ENCODE results near the gene DLGAP4.
A peak's percentile ranks its signal among the peaks of the same experiment; 100 is the strongest.
"Not testable (repeated sequence)": the region's sequence is repeated elsewhere in the genome, so short reads cannot be mapped to it uniquely, and the experiment has no call there.

Gene DLGAP4

GRCh38 chr20:36548704-36549627, 242.8 kb downstream of the DLGAP4 start:
- Histone ChIP-seq H3K4me1 (ENCODE audit: control insufficient read depth, insufficient read depth, low read length) (peaks cover 6% of the 10 kb centered on the region), H3K36me3 (ENCODE audit: control insufficient read depth, insufficient read depth, low read length) (peaks cover 48% of the 10 kb centered on the region)

GRCh38 chr20:36549628-36549941, 243.4 kb downstream of the DLGAP4 start:
- no peaks in the 10 kb centered on the region for H3K27me3 ChIP-seq (ENCODE audit: control insufficient read depth, insufficient read depth, low read length)
- no peak overlapping the region for H3K4me3 ChIP-seq (ENCODE audit: low read depth, low read length)
- peaks cover under 1% of the 10 kb centered on the region; the same call in 1 of the 2 replicates for H3K4me1 ChIP-seq (ENCODE audit: control insufficient read depth, insufficient read depth, low read length)
- no peak overlapping the region for H3K9ac ChIP-seq (ENCODE audit: low read length)
- H3K27ac ChIP-seq (ENCODE audit: low read depth, low read length): no peak overlapping the region
- H3K9me3 ChIP-seq (ENCODE audit: control insufficient read depth, insufficient read depth, low read depth, low read length): no peaks in the 10 kb centered on the region
- H3K36me3 ChIP-seq (ENCODE audit: control insufficient read depth, insufficient read depth, low read length): peaks cover 44% of the 10 kb centered on the region

More at GRCh38 chr20:36548704-36549627, 242.8 kb downstream of the DLGAP4 start:
- no peak overlapping the region for H3K27ac ChIP-seq (ENCODE audit: low read depth, low read length)
- no peak overlapping the region for H3K9ac ChIP-seq (ENCODE audit: low read length)
- H3K4me3 ChIP-seq (ENCODE audit: low read depth, low read length): no peak overlapping the region
- H3K27me3 ChIP-seq (ENCODE audit: control insufficient read depth, insufficient read depth, low read length): no peaks in the 10 kb centered on the region
- H3K9me3 ChIP-seq (ENCODE audit: control insufficient read depth, insufficient read depth, low read depth, low read length): no peaks in the 10 kb centered on the region

GRCh38 chr20:36549942-36550789, 244.0 kb downstream of the DLGAP4 start:
- no peak overlapping the region for H3K27ac ChIP-seq (ENCODE audit: low read depth, low read length)

GRCh38 chr20:36550790-36551299, 244.7 kb downstream of the DLGAP4 start:
- Histone ChIP-seq H3K9me3 (ENCODE audit: control insufficient read depth, insufficient read depth, low read depth, low read length) (no peaks in the 10 kb centered on the region), H3K4me1 (ENCODE audit: control insufficient read depth, insufficient read depth, low read length) (no peaks in the 10 kb centered on the region), H3K27ac (ENCODE audit: low read depth, low read length) (no peak overlapping the region), H3K9ac (ENCODE audit: low read length) (no peak overlapping the region), H3K27me3 (ENCODE audit: control insufficient read depth, insufficient read depth, low read length) (no peaks in the 10 kb centered on the region), H3K36me3 (ENCODE audit: control insufficient read depth, insufficient read depth, low read length) (peaks cover 38% of the 10 kb centered on the region), H3K4me3 (ENCODE audit: low read depth, low read length) (no peak overlapping the region)

More at GRCh38 chr20:36549942-36550789, 244.0 kb downstream of the DLGAP4 start:
- no peak overlapping the region for H3K4me3 ChIP-seq (ENCODE audit: low read depth, low read length)
- no peaks in the 10 kb centered on the region for H3K27me3 ChIP-seq (ENCODE audit: control insufficient read depth, insufficient read depth, low read length)
- no peaks in the 10 kb centered on the region for H3K9me3 ChIP-seq (ENCODE audit: control insufficient read depth, insufficient read depth, low read depth, low read length)
- peaks cover 39% of the 10 kb centered on the region for H3K36me3 ChIP-seq (ENCODE audit: control insufficient read depth, insufficient read depth, low read length)
- H3K4me1 ChIP-seq (ENCODE audit: control insufficient read depth, insufficient read depth, low read length): no peaks in the 10 kb centered on the region
- no peak overlapping the region for H3K9ac ChIP-seq (ENCODE audit: low read length)

GRCh38 chr20:36555248-36555647, 249.1 kb downstream of the DLGAP4 start:
- no peak overlapping the region for H3K27ac ChIP-seq (ENCODE audit: low read depth, low read length)
- H3K4me1 ChIP-seq (ENCODE audit: control insufficient read depth, insufficient read depth, low read length): no peaks in the 10 kb centered on the region; the same call in 1 of the 2 replicates
- H3K27me3 ChIP-seq (ENCODE audit: control insufficient read depth, insufficient read depth, low read length): no peaks in the 10 kb centered on the region
- no peak overlapping the region for H3K9ac ChIP-seq (ENCODE audit: low read length)
- no peak overlapping the region for H3K4me3 ChIP-seq (ENCODE audit: low read depth, low read length)
- 0 out of 2 replicates have a peak, but pooled peaks cover 4% of the 10 kb centered on the region for H3K36me3 ChIP-seq (ENCODE audit: control insufficient read depth, insufficient read depth, low read length)
- no peaks in the 10 kb centered on the region for H3K9me3 ChIP-seq (ENCODE audit: control insufficient read depth, insufficient read depth, low read depth, low read length)

GRCh38 chr20:36562724-36563123, 256.6 kb downstream of the DLGAP4 start:
- Histone ChIP-seq H3K4me3 (ENCODE audit: low read depth, low read length) (no peak overlapping the region), H3K36me3 (ENCODE audit: control insufficient read depth, insufficient read depth, low read length) (no peaks in the 10 kb centered on the region; the same call in 1 of the 2 replicates), H3K9me3 (ENCODE audit: control insufficient read depth, insufficient read depth, low read depth, low read length) (peaks cover 15% of the 10 kb centered on the region), H3K27me3 (ENCODE audit: control insufficient read depth, insufficient read depth, low read length) (no peaks in the 10 kb centered on the region), H3K4me1 (ENCODE audit: control insufficient read depth, insufficient read depth, low read length) (peaks cover 14% of the 10 kb centered on the region), H3K27ac (ENCODE audit: low read depth, low read length) (peak overlapping the region; percentile 37; the same call in 1 of the 2 replicates), H3K9ac (ENCODE audit: low read length) (no peak overlapping the region)

- Histone ChIP-seq H3K27me3 (ENCODE audit: control insufficient read depth, insufficient read depth, low read length) (no peaks in the 10 kb centered on the region), H3K4me1 (ENCODE audit: control insufficient read depth, insufficient read depth, low read length) (peaks cover 14% of the 10 kb centered on the region), H3K4me3 (ENCODE audit: low read depth, low read length) (no peak overlapping the region), H3K36me3 (ENCODE audit: control insufficient read depth, insufficient read depth, low read length) (no peaks in the 10 kb centered on the region; the same call in 1 of the 2 replicates), H3K9me3 (ENCODE audit: control insufficient read depth, insufficient read depth, low read depth, low read length) (peaks cover 15% of the 10 kb centered on the region), H3K9ac (ENCODE audit: low read length) (no peak overlapping the region), H3K27ac (ENCODE audit: low read depth, low read length) (no peak overlapping the region)
Observed at GRCh38 chr20:36563374-36563773, 257.2 kb downstream of the DLGAP4 start.

- H3K4me3 ChIP-seq (ENCODE audit: low read depth, low read length); H3K36me3 ChIP-seq (ENCODE audit: control insufficient read depth, insufficient read depth, low read length); H3K9ac ChIP-seq (ENCODE audit: low read length); H3K27ac ChIP-seq (ENCODE audit: low read depth, low read length); H3K27me3 ChIP-seq (ENCODE audit: control insufficient read depth, insufficient read depth, low read length): not testable (repeated sequence)
- Histone ChIP-seq H3K4me1 (ENCODE audit: control insufficient read depth, insufficient read depth, low read length) (peaks cover 14% of the 10 kb centered on the region), H3K9me3 (ENCODE audit: control insufficient read depth, insufficient read depth, low read depth, low read length) (peaks cover 15% of the 10 kb centered on the region)
Observed at GRCh38 chr20:36564078-36564725, 258.1 kb downstream of the DLGAP4 start.

- H3K27me3 ChIP-seq (ENCODE audit: control insufficient read depth, insufficient read depth, low read length); H3K27ac ChIP-seq (ENCODE audit: low read depth, low read length); H3K36me3 ChIP-seq (ENCODE audit: control insufficient read depth, insufficient read depth, low read length); H3K4me3 ChIP-seq (ENCODE audit: low read depth, low read length); H3K9ac ChIP-seq (ENCODE audit: low read length): not testable (repeated sequence)
- Histone ChIP-seq H3K9me3 (ENCODE audit: control insufficient read depth, insufficient read depth, low read depth, low read length) (peaks cover 15% of the 10 kb centered on the region), H3K4me1 (ENCODE audit: control insufficient read depth, insufficient read depth, low read length) (peaks cover 19% of the 10 kb centered on the region)
Observed at GRCh38 chr20:36564726-36565121, 258.6 kb downstream of the DLGAP4 start.

- H3K9me3 ChIP-seq (ENCODE audit: control insufficient read depth, insufficient read depth, low read depth, low read length): peaks cover 15% of the 10 kb centered on the region
- H3K27ac ChIP-seq (ENCODE audit: low read depth, low read length): no peak overlapping the region
- H3K9ac ChIP-seq (ENCODE audit: low read length): no peak overlapping the region
Observed at GRCh38 chr20:36565520-36565919, 259.4 kb downstream of the DLGAP4 start.

More at GRCh38 chr20:36565520-36565919, 259.4 kb downstream of the DLGAP4 start:
- Histone ChIP-seq H3K27me3 (ENCODE audit: control insufficient read depth, insufficient read depth, low read length) (no peaks in the 10 kb centered on the region), H3K36me3 (ENCODE audit: control insufficient read depth, insufficient read depth, low read length) (no peaks in the 10 kb centered on the region; the same call in 1 of the 2 replicates), H3K4me3 (ENCODE audit: low read depth, low read length) (no peak overlapping the region), H3K4me1 (ENCODE audit: control insufficient read depth, insufficient read depth, low read length) (peaks cover 25% of the 10 kb centered on the region)

Measured in HUES6 (cell line).